H1 (cell line): ENCODE results near the gene HECTD1.

Experiments
- EZH2 ChIP-seq: fragments of 200-600 bp; sonication (generic); IDR thresholded peaks from 2 replicates; pipeline ENCODE4 v1.7.1; 2012; ENCODE audit warnings: low read depth, mild to moderate bottlenecking, moderate library complexity, low read length, inconsistent platforms; ENCODE audit not compliant: severe bottlenecking
- POLR2A ChIP-seq, 2 experiments: IDR thresholded peaks; 1 replicate in 1 of 2; 2 replicates in 1 of 2; pipeline ENCODE4 v1.6.1; 2011; ENCODE audit warnings: low read depth in 2 of 2, low read length in 2 of 2, mild to moderate bottlenecking in 2 of 2; ENCODE audit errors: control extremely low read depth in 1 of 2

DNA sequence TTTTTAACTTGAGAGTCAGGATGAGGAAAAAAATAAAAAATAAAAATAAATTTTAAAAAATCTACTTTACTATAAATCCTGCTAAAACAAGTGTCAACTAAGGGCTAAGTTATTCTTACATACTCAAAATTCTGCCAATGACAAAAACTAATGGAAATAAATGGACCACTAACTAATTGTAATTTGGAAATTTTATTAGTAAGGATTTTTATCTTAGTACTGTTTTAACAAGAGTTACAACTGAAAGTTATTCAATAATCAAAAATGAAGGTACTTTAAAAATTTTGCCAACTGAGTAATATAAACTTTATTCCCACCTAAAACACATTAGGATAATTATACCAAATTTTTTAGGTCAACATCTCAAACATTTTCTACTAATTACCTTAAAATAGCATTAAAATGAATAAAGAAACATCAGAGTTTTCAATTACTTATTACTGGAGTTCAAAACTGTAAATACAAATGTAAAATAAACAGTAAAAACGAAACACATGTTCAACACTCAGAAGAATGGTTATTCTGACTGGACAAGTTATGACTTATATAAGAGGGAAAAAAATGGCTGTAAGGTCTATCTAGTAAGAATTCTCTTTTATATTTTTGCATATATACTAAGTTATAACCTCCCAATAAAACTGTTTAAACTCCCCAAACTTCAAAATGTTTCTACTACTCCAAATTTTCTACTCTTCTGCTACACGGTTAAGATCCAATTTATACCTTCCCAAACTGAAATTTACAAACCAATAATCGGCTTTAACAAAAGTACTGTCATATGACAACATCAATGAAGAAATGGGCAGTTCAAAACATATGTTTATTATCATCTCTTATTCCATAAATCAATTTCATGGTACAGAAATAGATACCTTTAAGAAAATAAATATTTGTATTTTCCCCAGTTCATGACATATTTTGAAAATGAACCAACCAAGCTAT, 2.7 kb downstream of the HECTD1 start:
- TF ChIP-seq POLR2A (IDR thresholded peaks at IDR 0.05; ENCODE audit: control extremely low read depth in 1 of 2, low read depth in 2 of 2, low read length in 2 of 2): no peak
- no peak for TF ChIP-seq EZH2
